IMR-90 (cell line): ENCODE results near the gene HTT. TPM values are rescaled to one million over a fixed set of nuclear protein-coding genes. Genes with fewer than 3 reads are reported as not detected.

Source experiments
- ATAC-seq: fragments of 200-7000 bp; cut with Tn5 transposase; 2 replicates; pipeline ENCODE4 v1.9.1; 2020; ENCODE audit warnings: low read depth, mild to moderate bottlenecking, moderate library complexity
- BruUV-seq: library from RNA; stranded (reverse); fragments of 400-500 nt; replicated peaks from 2 replicates; lab custom pipeline; 2021; lab: Mats Ljungman, UMichigan
- CTCF ChIA-PET: fragments of 300-600 bp; formaldehyde crosslinking; extraction: SDS; loops from one replicate; lab custom pipeline; 2021; ENCODE audit warnings: antibody characterized with exemption; lab: Yijun Ruan, JAX
- POLR2A ChIA-PET: fragments of 300-600 bp; sonication (Branson Sonifier 250); formaldehyde crosslinking; loops from one replicate; lab custom pipeline; 2022; ENCODE audit warnings: antibody characterized with exemption; ENCODE audit not compliant: unreplicated experiment; lab: Charles Lee
- DNase-seq: peaks from one replicate; pipeline ENCODE4 v3.0.0; 2013
- H2AFZ ChIP-seq: replicated peaks from 2 replicates; pipeline ENCODE3; 2013; ENCODE audit warnings: low read length, mild to moderate bottlenecking; ENCODE audit not compliant: poor library complexity
- H2AK5ac ChIP-seq: 2 replicates; pipeline ENCODE4 v1.6.1; 2013; ENCODE audit warnings: low read depth, low read length, inconsistent platforms
- H2AK9ac ChIP-seq: replicated peaks from 2 replicates; pipeline ENCODE3; 2013; ENCODE audit warnings: mild to moderate bottlenecking, low read depth, low read length, moderate library complexity; ENCODE audit not compliant: poor library complexity
- H2BK120ac ChIP-seq: 2 replicates; pipeline ENCODE4 v1.6.1; 2013; ENCODE audit warnings: low read depth, low read length, inconsistent platforms
- H2BK15ac ChIP-seq: 3 replicates; pipeline ENCODE4 v1.6.1; 2013; ENCODE audit warnings: low read depth, low read length, inconsistent platforms
- H2BK20ac ChIP-seq: 2 replicates; pipeline ENCODE4 v1.6.1; 2013; ENCODE audit warnings: low read depth, mild to moderate bottlenecking, inconsistent platforms, low read length, moderate library complexity
- H2BK5ac ChIP-seq: 2 replicates; pipeline ENCODE4 v1.6.1; 2013; ENCODE audit warnings: mild to moderate bottlenecking, low read depth, low read length, inconsistent platforms; ENCODE audit not compliant: poor library complexity, severe bottlenecking
- H3K14ac ChIP-seq: replicated peaks from 2 replicates; pipeline ENCODE4 v1.6.1; 2013; ENCODE audit warnings: low read depth, low read length, inconsistent platforms
- H3K18ac ChIP-seq: 2 replicates; pipeline ENCODE4 v1.6.1; 2013; ENCODE audit warnings: low read depth, low read length, control low read depth
- H3K23ac ChIP-seq: 2 replicates; pipeline ENCODE4 v1.6.1; 2013; ENCODE audit warnings: low read depth, low read length, inconsistent platforms
- H3K27ac ChIP-seq: 2 replicates; pipeline ENCODE4 v1.5.1; 2013; ENCODE audit warnings: mild to moderate bottlenecking, control low read depth, low read length; ENCODE audit not compliant: insufficient read depth
- H3K27me3 ChIP-seq: 2 replicates; pipeline ENCODE4 v1.6.1; 2013; ENCODE audit warnings: low read length; ENCODE audit not compliant: control insufficient read depth, insufficient read depth
- H3K36me3 ChIP-seq: 2 replicates; pipeline ENCODE4 v1.6.1; 2013; ENCODE audit warnings: low read length, mixed read lengths; ENCODE audit not compliant: control insufficient read depth, insufficient read depth
- H3K4ac ChIP-seq: 2 replicates; pipeline ENCODE4 v1.6.1; 2013; ENCODE audit warnings: low read depth, low read length, inconsistent platforms
- H3K4me1 ChIP-seq: 2 replicates; pipeline ENCODE4 v1.6.1; 2013; ENCODE audit warnings: low read length, mixed read lengths; ENCODE audit not compliant: control insufficient read depth, insufficient read depth
- H3K4me2 ChIP-seq: 2 replicates; pipeline ENCODE4 v1.6.1; 2013; ENCODE audit warnings: low read depth, mild to moderate bottlenecking, control low read depth, low read length, moderate library complexity
- H3K4me3 ChIP-seq: 2 replicates; pipeline ENCODE4 v1.5.1; 2013; ENCODE audit warnings: low read depth, mild to moderate bottlenecking, control low read depth, low read length, moderate library complexity; ENCODE audit not compliant: insufficient read depth
- H3K56ac ChIP-seq: 2 replicates; pipeline ENCODE4 v1.6.1; 2013; ENCODE audit warnings: low read length, inconsistent platforms; ENCODE audit not compliant: insufficient read depth; ENCODE audit errors: extremely low read depth
- H3K79me1 ChIP-seq, 2 experiments: 2 replicates each; pipeline ENCODE4 v1.6.1; 2013; ENCODE audit warnings: low read length in 2 of 2, inconsistent platforms in 1 of 2, low read depth in 1 of 2
- H3K9ac ChIP-seq: 2 replicates; pipeline ENCODE4 v1.6.1; 2013; ENCODE audit warnings: low read depth, low read length, control low read depth
- H3K9me1 ChIP-seq: 2 replicates; pipeline ENCODE4 v1.6.1; 2013; ENCODE audit warnings: low read length, inconsistent platforms; ENCODE audit not compliant: insufficient read depth
- H3K9me3 ChIP-seq: 2 replicates; pipeline ENCODE4 v1.6.1; 2013; ENCODE audit warnings: low read length; ENCODE audit not compliant: control insufficient read depth, insufficient read depth
- H4K20me1 ChIP-seq: 2 replicates; pipeline ENCODE4 v1.6.1; 2013; ENCODE audit warnings: low read length, inconsistent platforms; ENCODE audit not compliant: insufficient read depth
- H4K5ac ChIP-seq: 2 replicates; pipeline ENCODE4 v1.6.1; 2013; ENCODE audit warnings: mild to moderate bottlenecking, low read depth, low read length, control low read depth
- H4K8ac ChIP-seq, 2 experiments: 2 replicates each; pipeline ENCODE4 v1.6.1; 2013; ENCODE audit warnings: low read depth in 2 of 2, low read length in 2 of 2, control low read depth in 1 of 2, inconsistent platforms in 1 of 2
- H4K91ac ChIP-seq: 2 replicates; pipeline ENCODE4 v1.6.1; 2013; ENCODE audit warnings: low read depth, low read length, inconsistent platforms; ENCODE audit not compliant: insufficient read depth
- BHLHE40 ChIP-seq: fragments of 150-350 bp; IDR thresholded peaks from 2 replicates; pipeline ENCODE4 v1.6.1; 2016; ENCODE audit warnings: mild to moderate bottlenecking, low read depth, low read length
- CEBPB ChIP-seq: IDR thresholded peaks from 2 replicates; pipeline ENCODE4 v1.6.1; 2012; ENCODE audit warnings: low read depth, low read length, improper control_type of control experiment
- CHD1 ChIP-seq: IDR thresholded peaks from 2 replicates; pipeline ENCODE4 v1.6.1; 2012; ENCODE audit warnings: low read depth, low read length, improper control_type of control experiment
- FOS ChIP-seq: fragments of 150-350 bp; IDR thresholded peaks from 2 replicates; pipeline ENCODE4 v1.6.1; 2016; ENCODE audit warnings: low read depth, low read length
- MAFK ChIP-seq: IDR thresholded peaks from 2 replicates; pipeline ENCODE4 v1.6.1; 2012; ENCODE audit warnings: low read depth, low read length, improper control_type of control experiment
- MAZ ChIP-seq: IDR thresholded peaks from 2 replicates; pipeline ENCODE4 v1.6.1; 2012; ENCODE audit warnings: low read depth, mild to moderate bottlenecking, low read length, improper control_type of control experiment, moderate library complexity, borderline replicate concordance
- MXI1 ChIP-seq: IDR thresholded peaks from 2 replicates; pipeline ENCODE4 v1.6.1; 2012; ENCODE audit warnings: low read depth, mild to moderate bottlenecking, low read length, moderate library complexity, borderline replicate concordance
- NFE2L2 ChIP-seq: fragments of 150-350 bp; IDR thresholded peaks from 2 replicates; pipeline ENCODE4 v1.6.1; 2016; ENCODE audit warnings: low read depth, mild to moderate bottlenecking, low read length
- POLR2A ChIP-seq: IDR thresholded peaks from 2 replicates; pipeline ENCODE4 v1.6.1; 2012; ENCODE audit warnings: mild to moderate bottlenecking, low read depth, low read length
- RAD21 ChIP-seq: IDR thresholded peaks from 2 replicates; pipeline ENCODE4 v1.6.1; 2012; ENCODE audit warnings: low read length, improper control_type of control experiment
- RCOR1 ChIP-seq: IDR thresholded peaks from 2 replicates; pipeline ENCODE4 v1.6.1; 2012; ENCODE audit warnings: mild to moderate bottlenecking, low read length, improper control_type of control experiment; ENCODE audit not compliant: insufficient replicate concordance
- RFX5 ChIP-seq: IDR thresholded peaks from 2 replicates; pipeline ENCODE4 v1.8.0; 2012; ENCODE audit warnings: low read depth, mild to moderate bottlenecking, low read length, moderate library complexity
- SMC3 ChIP-seq: fragments of 150-350 bp; IDR thresholded peaks from 2 replicates; pipeline ENCODE4 v1.6.1; 2016; ENCODE audit warnings: low read depth, mild to moderate bottlenecking, antibody characterized with exemption, low read length, moderate library complexity
- WGBS, 2 experiments: methylation state at CpG; one replicate each; pipeline versions ENCODE4 v1.1.5 to v1.1.7; 2013; ENCODE audit warnings: missing lambda C conversion rate in 2 of 2; ENCODE audit not compliant: insufficient read length in 1 of 2; ENCODE audit errors: extremely low coverage in 2 of 2; 5-methylcytosine and 5-hydroxymethylcytosine counted together
- dilution Hi-C: fragments of 300-500 bp; cut with HindIII; formaldehyde crosslinking; loops from one replicate; pipeline ENCODE4 v1.14.3; 2018; ENCODE audit warnings: low sequenced_read_pairs; ENCODE audit not compliant: unreplicated experiment
- in situ Hi-C: fragments of 300-500 bp; cut with MboI; formaldehyde crosslinking; loops from 3 replicates; pipeline ENCODE4 v1.14.3; 2019; ENCODE audit warnings: low sequenced_read_pairs, inconsistent platforms, mixed read lengths
- intact Hi-C: fragments of 100-400 bp; cut with micrococcal nuclease; formaldehyde crosslinking; loops from 2 replicates; pipeline ENCODE4 v1.10.0; 2022
- polyA plus RNA-seq, 3 experiments: library from polyadenylated mRNA; depleted of rRNA; stranded (reverse); fragments of >200 nt; gene quantifications; 2 replicates each; pipeline ENCODE4 v1.2.3, GENCODE V29; 2012; ENCODE audit warnings: low replicate concordance in 1 of 3
- total RNA-seq: library from RNA; depleted of rRNA; stranded (reverse); fragments of >200 nt; gene quantifications from 2 replicates; pipeline ENCODE4 v1.2.3, GENCODE V29; 2012
- TF ChIP-seq, protein P1 (sequence below): fragments of 150-350 bp; IDR thresholded peaks from 2 replicates; pipeline ENCODE4 v1.6.1; 2016; ENCODE audit warnings: low read depth, mild to moderate bottlenecking, low read length, moderate library complexity, borderline replicate concordance
- TF ChIP-seq, protein P2 (sequence below): conservative IDR thresholded peaks from 2 replicates; pipeline ENCODE4 v1.5.1; 2012; ENCODE audit warnings: mild to moderate bottlenecking, low read depth, low read length, improper control_type of control experiment
- TF ChIP-seq, protein P3 (sequence below): fragments of 150-350 bp; IDR thresholded peaks from 2 replicates; pipeline ENCODE4 v1.6.1; 2017; ENCODE audit warnings: mild to moderate bottlenecking, antibody characterized with exemption, low read length, low read depth

The HTT gene
- total and polyA plus RNA-seq, 2 of the 4 experiments (the other 2 are of a cell fraction), result 11.6 to 14.3 TPM

DNA sequence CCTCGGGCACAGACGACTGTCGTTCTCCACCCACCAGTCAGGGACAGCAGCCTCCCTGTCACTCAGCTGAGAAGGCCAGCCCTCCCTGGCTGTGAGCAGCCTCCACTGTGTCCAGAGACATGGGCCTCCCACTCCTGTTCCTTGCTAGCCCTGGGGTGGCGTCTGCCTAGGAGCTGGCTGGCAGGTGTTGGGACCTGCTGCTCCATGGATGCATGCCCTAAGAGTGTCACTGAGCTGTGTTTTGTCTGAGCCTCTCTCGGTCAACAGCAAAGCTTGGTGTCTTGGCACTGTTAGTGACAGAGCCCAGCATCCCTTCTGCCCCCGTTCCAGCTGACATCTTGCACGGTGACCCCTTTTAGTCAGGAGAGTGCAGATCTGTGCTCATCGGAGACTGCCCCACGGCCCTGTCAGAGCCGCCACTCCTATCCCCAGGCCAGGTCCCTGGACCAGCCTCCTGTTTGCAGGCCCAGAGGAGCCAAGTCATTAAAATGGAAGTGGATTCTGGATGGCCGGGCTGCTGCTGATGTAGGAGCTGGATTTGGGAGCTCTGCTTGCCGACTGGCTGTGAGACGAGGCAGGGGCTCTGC lies 166.5 kb downstream of the HTT start:
- no TSS peak for BruUV-seq
- H3K9me1 ChIP-seq, result peaks cover 9% of the 10 kb centered on the region; the same call in 1 of the 2 replicates
- no peak overlapping the region for H4K5ac ChIP-seq
- H3K23ac ChIP-seq, result no peak overlapping the region
- no peak overlapping the region for H2BK5ac ChIP-seq
- no peak overlapping the region for H3K4me3 ChIP-seq
- peaks cover 42% of the 10 kb centered on the region; the same call in 1 of the 2 replicates for H3K36me3 ChIP-seq
- no peak overlapping the region for H2BK15ac ChIP-seq
- H3K27ac ChIP-seq, result no peak overlapping the region
- no peak overlapping the region for H2BK120ac ChIP-seq
- H3K4me2 ChIP-seq, result no peak overlapping the region
- H3K9ac ChIP-seq, result no peak overlapping the region
- peaks cover 0 to 8% of the 10 kb centered on the region in 2 experiments; a peak in 1 of 4 replicates for H3K79me1 ChIP-seq
- H2BK20ac ChIP-seq, result no peak overlapping the region
- ChIA-PET CTCF (interaction anchor here (0.8 kb wide), 1 partner anchor 16 kb away, joined by 3 read pairs; no protein-coding TSS in a partner anchor), POLR2A (no interaction called here)
- intact Hi-C loops, result no loop called here
- H3K9me3 ChIP-seq, result no peaks in the 10 kb centered on the region
- DNase-seq (no peak), ATAC-seq (no peak)
- in situ Hi-C loops, result no loop called here
- WGBS, 2 experiments, result 81% methylated on average over 4 of the region's 13 CpGs; no CpG with 5 or more reads in 1 of the 2 experiments
- dilution Hi-C loops, result no loop called here
- peak overlapping the region; percentile 35 for H2AK9ac ChIP-seq
- no peaks in the 10 kb centered on the region for H3K27me3 ChIP-seq
- no peak overlapping the region for H3K14ac ChIP-seq
- TF ChIP-seq, protein P1, sequence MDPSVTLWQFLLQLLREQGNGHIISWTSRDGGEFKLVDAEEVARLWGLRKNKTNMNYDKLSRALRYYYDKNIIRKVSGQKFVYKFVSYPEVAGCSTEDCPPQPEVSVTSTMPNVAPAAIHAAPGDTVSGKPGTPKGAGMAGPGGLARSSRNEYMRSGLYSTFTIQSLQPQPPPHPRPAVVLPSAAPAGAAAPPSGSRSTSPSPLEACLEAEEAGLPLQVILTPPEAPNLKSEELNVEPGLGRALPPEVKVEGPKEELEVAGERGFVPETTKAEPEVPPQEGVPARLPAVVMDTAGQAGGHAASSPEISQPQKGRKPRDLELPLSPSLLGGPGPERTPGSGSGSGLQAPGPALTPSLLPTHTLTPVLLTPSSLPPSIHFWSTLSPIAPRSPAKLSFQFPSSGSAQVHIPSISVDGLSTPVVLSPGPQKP, result no peak
- TF ChIP-seq MXI1 (no peak), MAZ (no peak), MAFK (no peak), RCOR1 (no peak), BHLHE40 (no peak), RAD21 (no peak), NFE2L2 (no peak), CHD1 (no peak), FOS (no peak), CEBPB (no peak), POLR2A (no peak), SMC3 (no peak), RFX5 (no peak)
- TF ChIP-seq, protein P2, sequence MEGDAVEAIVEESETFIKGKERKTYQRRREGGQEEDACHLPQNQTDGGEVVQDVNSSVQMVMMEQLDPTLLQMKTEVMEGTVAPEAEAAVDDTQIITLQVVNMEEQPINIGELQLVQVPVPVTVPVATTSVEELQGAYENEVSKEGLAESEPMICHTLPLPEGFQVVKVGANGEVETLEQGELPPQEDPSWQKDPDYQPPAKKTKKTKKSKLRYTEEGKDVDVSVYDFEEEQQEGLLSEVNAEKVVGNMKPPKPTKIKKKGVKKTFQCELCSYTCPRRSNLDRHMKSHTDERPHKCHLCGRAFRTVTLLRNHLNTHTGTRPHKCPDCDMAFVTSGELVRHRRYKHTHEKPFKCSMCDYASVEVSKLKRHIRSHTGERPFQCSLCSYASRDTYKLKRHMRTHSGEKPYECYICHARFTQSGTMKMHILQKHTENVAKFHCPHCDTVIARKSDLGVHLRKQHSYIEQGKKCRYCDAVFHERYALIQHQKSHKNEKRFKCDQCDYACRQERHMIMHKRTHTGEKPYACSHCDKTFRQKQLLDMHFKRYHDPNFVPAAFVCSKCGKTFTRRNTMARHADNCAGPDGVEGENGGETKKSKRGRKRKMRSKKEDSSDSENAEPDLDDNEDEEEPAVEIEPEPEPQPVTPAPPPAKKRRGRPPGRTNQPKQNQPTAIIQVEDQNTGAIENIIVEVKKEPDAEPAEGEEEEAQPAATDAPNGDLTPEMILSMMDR, result no peak
- TF ChIP-seq, protein P3, sequence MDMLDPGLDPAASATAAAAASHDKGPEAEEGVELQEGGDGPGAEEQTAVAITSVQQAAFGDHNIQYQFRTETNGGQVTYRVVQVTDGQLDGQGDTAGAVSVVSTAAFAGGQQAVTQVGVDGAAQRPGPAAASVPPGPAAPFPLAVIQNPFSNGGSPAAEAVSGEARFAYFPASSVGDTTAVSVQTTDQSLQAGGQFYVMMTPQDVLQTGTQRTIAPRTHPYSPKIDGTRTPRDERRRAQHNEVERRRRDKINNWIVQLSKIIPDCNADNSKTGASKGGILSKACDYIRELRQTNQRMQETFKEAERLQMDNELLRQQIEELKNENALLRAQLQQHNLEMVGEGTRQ, result no peak
- peaks cover 11% of the 10 kb centered on the region for H3K4me1 ChIP-seq
- H4K20me1 ChIP-seq, result peaks cover 21% of the 10 kb centered on the region
- H3K4ac ChIP-seq, result no peak overlapping the region
- H2AFZ ChIP-seq, result no peak overlapping the region
- no peak overlapping the region for H3K18ac ChIP-seq
- H3K56ac ChIP-seq, result no peak overlapping the region
- H2AK5ac ChIP-seq, result 0 out of 2 replicates have a peak overlapping the region, but pooled peaks have one; percentile 38
- H4K91ac ChIP-seq, result no peak overlapping the region
- no peak overlapping the region for H4K8ac ChIP-seq
